Osteocyte (in vitro differentiated cells): ENCODE results near the gene DDI2. TPM values are rescaled to one million over a fixed set of nuclear protein-coding genes. Genes with fewer than 3 reads are reported as not detected.
"Not testable (repeated sequence)": the region's sequence is repeated elsewhere in the genome, so short reads cannot be mapped to it uniquely, and the experiment has no call there.

Experiments used
- DNase-seq: peaks from one replicate; pipeline ENCODE4 v3.0.0; 2021; ENCODE audit warnings: mixed read lengths; ENCODE audit not compliant: unreplicated experiment; ENCODE audit errors: extremely low spot score
- H3K27ac Mint-ChIP-seq: one replicate; pipeline ENCODE4 v1.8.0; 2021; ENCODE audit warnings: mild to moderate bottlenecking, mixed read lengths; ENCODE audit not compliant: unreplicated experiment
- H3K27me3 Mint-ChIP-seq: one replicate; pipeline ENCODE4 v1.8.0; 2021; ENCODE audit warnings: mixed read lengths; ENCODE audit not compliant: unreplicated experiment
- H3K36me3 Mint-ChIP-seq: one replicate; pipeline ENCODE4 v1.8.0; 2021; ENCODE audit warnings: mixed read lengths; ENCODE audit not compliant: unreplicated experiment
- H3K4me1 Mint-ChIP-seq: one replicate; pipeline ENCODE4 v1.8.0; 2021; ENCODE audit warnings: mixed read lengths; ENCODE audit not compliant: unreplicated experiment
- H3K4me3 Mint-ChIP-seq: one replicate; pipeline ENCODE4 v1.8.0; 2021; ENCODE audit warnings: mild to moderate bottlenecking, moderate library complexity, mixed read lengths; ENCODE audit not compliant: unreplicated experiment
- H3K9me3 Mint-ChIP-seq: one replicate; pipeline ENCODE4 v1.8.0; 2021; ENCODE audit warnings: mixed read lengths; ENCODE audit not compliant: unreplicated experiment
- CTCF ChIP-seq: fragments of 200-600 bp; sonication (generic); IDR thresholded peaks from 2 replicates; pipeline ENCODE4 v1.5.0; 2021; ENCODE audit warnings: antibody characterized with exemption, mild to moderate bottlenecking, moderate library complexity
- total RNA-seq: library from RNA; stranded (reverse); gene quantifications from 2 replicates; pipeline ENCODE4 v1.2.1, GENCODE V29; 2021

Gene DDI2
- total RNA-seq, 1 donor from 2014 or later, result 23.4 TPM

- H3K27ac Mint-ChIP-seq, result no peak overlapping the region
Observed at GRCh38 chr1:15698201-15698600, 80.9 kb downstream of the DDI2 start.

GRCh38 chr1:15699321-15699720 is 82.1 kb downstream of the DDI2 start:
- H3K27ac Mint-ChIP-seq, H3K36me3 Mint-ChIP-seq, H3K9me3 Mint-ChIP-seq, H3K4me3 Mint-ChIP-seq, DNase-seq, H3K27me3 Mint-ChIP-seq: not testable (repeated sequence)
- H3K4me1 Mint-ChIP-seq, result peaks cover 22% of the 10 kb centered on the region

More at GRCh38 chr1:15698201-15698600, 80.9 kb downstream of the DDI2 start:
- no peak overlapping the region for H3K4me3 Mint-ChIP-seq
- peaks cover 1% of the 10 kb centered on the region for H3K36me3 Mint-ChIP-seq
- peaks cover 10% of the 10 kb centered on the region for H3K4me1 Mint-ChIP-seq
- H3K9me3 Mint-ChIP-seq, result no peaks in the 10 kb centered on the region
- TF ChIP-seq CTCF, result no peak
- no peak for DNase-seq
- H3K27me3 Mint-ChIP-seq, result no peaks in the 10 kb centered on the region

- Mint-ChIP-seq H3K4me1 (peaks cover 26% of the 10 kb centered on the region), H3K27me3 (no peaks in the 10 kb centered on the region), H3K36me3 (peaks cover 4% of the 10 kb centered on the region), H3K9me3 (no peaks in the 10 kb centered on the region), H3K4me3 (no peak overlapping the region), H3K27ac (no peak overlapping the region)
- DNase-seq, result no peak
- TF ChIP-seq CTCF, result no peak
Observed at GRCh38 chr1:15700508-15700907, 83.2 kb downstream of the DDI2 start.

GRCh38 chr1:15701784-15702183 is 84.5 kb downstream of the DDI2 start:
- no peaks in the 10 kb centered on the region for H3K27me3 Mint-ChIP-seq
- peaks cover 8% of the 10 kb centered on the region for H3K36me3 Mint-ChIP-seq
- no peak for TF ChIP-seq CTCF
- H3K4me3 Mint-ChIP-seq, result no peak overlapping the region
- H3K27ac Mint-ChIP-seq, result peak overlapping the region; percentile 10
- DNase-seq, result no peak
- no peaks in the 10 kb centered on the region for H3K9me3 Mint-ChIP-seq
- peaks cover 26% of the 10 kb centered on the region for H3K4me1 Mint-ChIP-seq

GRCh38 chr1:15702722-15703550 is 85.7 kb downstream of the DDI2 start:
- peak overlapping the region; percentile 17 for H3K4me3 Mint-ChIP-seq
- peak; percentile 27 for TF ChIP-seq CTCF
- peaks cover 8% of the 10 kb centered on the region for H3K36me3 Mint-ChIP-seq
- H3K27ac Mint-ChIP-seq, result peak overlapping the region; percentile 96
- H3K27me3 Mint-ChIP-seq, result no peaks in the 10 kb centered on the region
- no peak for DNase-seq
- peaks cover 26% of the 10 kb centered on the region for H3K4me1 Mint-ChIP-seq
- no peaks in the 10 kb centered on the region for H3K9me3 Mint-ChIP-seq
